Left lung (tissue), 10 donors: ENCODE results near the gene GPC1. TPM values are rescaled to one million over a fixed set of nuclear protein-coding genes. Genes with fewer than 3 reads are reported as not detected.

ENCODE experiments used
- ATAC-seq: fragments of 200-7000 bp; cut with Tn5 transposase; one replicate; pipeline ENCODE4 v1.9.1; 2020; ENCODE audit warnings: moderate library complexity
- DNase-seq, 4 donors: peaks; one replicate each; pipeline ENCODE4 v3.0.0-alpha.2; 2013 to 2020
- H3K27ac ChIP-seq, 2 donors: fragments of 200-600 bp; sonication (generic) in 1 of 2; one replicate each; pipeline versions ENCODE4 v1.5.0 to v1.8.0; 2020 to 2021
- H3K27me3 ChIP-seq, 2 donors: fragments of 200-600 bp; sonication (generic) in 1 of 2; one replicate each; pipeline versions ENCODE4 v1.5.0 to v1.8.0; 2020 to 2021
- H3K36me3 ChIP-seq, 2 donors: fragments of 200-600 bp; sonication (generic) in 1 of 2; one replicate each; pipeline versions ENCODE4 v1.5.0 to v1.8.0; 2020 to 2021
- H3K4me1 ChIP-seq, 2 donors: fragments of 200-600 bp; one replicate each; pipeline ENCODE4 v1.8.0; 2021
- H3K4me3 ChIP-seq, 2 donors: fragments of 200-600 bp; sonication (generic) in 1 of 2; one replicate each; pipeline versions ENCODE4 v1.5.0 to v1.8.0; 2020 to 2021; ENCODE audit warnings: mild to moderate bottlenecking in 1 of 2
- H3K9me3 ChIP-seq, 2 donors: fragments of 200-600 bp; sonication (generic) in 1 of 2; one replicate each; pipeline versions ENCODE4 v1.5.0 to v1.8.0; 2020 to 2021
- intact Hi-C, 2 donors: fragments of 100-400 bp; cut with DNase I; formaldehyde crosslinking; loops; one replicate each; pipeline versions ENCODE4 v1.11.2 to v1.14.2; 2022
- polyA plus RNA-seq, 6 donors: library from polyadenylated mRNA; unstranded; fragments of 120-200 nt; gene quantifications; one replicate each; pipeline ENCODE4 v1.2.1, GENCODE V29; 2013; ENCODE audit not compliant: insufficient read length in 6 of 6
- total RNA-seq, 2 donors: library from RNA; stranded (reverse); fragmentation: NEBNext Ultra II Directional; extraction: Animal tissue kit (Norgen Biotek cat#: 25700); gene quantifications; one replicate each; pipeline ENCODE4 v1.2.1, GENCODE V29; 2021
- TF ChIP-seq, protein P1 (sequence below), 2 donors: fragments of 200-600 bp; sonication (generic) in 1 of 2; IDR thresholded peaks; one replicate each; pipeline versions ENCODE4 v1.5.0 to v1.8.0; 2021; ENCODE audit warnings: antibody characterized with exemption in 2 of 2
- donor health status: DM: no; HTN: yes; CAD: no.
- donor health status: DM: no; HTN: no; CAD: no.

GPC1 gene
- total and polyA plus RNA-seq, 8 donors: 24.6 to 63.4 (median 45.3) TPM

- Histone ChIP-seq H3K4me3 (no peak overlapping the region), H3K9me3 (no peaks in the 10 kb centered on the region), H3K27me3 (peaks cover 0 to 34% of the 10 kb centered on the region in 2 donors), H3K4me1 (no peaks in the 10 kb centered on the region), H3K36me3 (no peaks in the 10 kb centered on the region), H3K27ac (no peak overlapping the region)
- intact Hi-C loops: no loop called here
- no peak for DNase-seq
- ATAC-seq: no peak
- TF ChIP-seq, protein P1, sequence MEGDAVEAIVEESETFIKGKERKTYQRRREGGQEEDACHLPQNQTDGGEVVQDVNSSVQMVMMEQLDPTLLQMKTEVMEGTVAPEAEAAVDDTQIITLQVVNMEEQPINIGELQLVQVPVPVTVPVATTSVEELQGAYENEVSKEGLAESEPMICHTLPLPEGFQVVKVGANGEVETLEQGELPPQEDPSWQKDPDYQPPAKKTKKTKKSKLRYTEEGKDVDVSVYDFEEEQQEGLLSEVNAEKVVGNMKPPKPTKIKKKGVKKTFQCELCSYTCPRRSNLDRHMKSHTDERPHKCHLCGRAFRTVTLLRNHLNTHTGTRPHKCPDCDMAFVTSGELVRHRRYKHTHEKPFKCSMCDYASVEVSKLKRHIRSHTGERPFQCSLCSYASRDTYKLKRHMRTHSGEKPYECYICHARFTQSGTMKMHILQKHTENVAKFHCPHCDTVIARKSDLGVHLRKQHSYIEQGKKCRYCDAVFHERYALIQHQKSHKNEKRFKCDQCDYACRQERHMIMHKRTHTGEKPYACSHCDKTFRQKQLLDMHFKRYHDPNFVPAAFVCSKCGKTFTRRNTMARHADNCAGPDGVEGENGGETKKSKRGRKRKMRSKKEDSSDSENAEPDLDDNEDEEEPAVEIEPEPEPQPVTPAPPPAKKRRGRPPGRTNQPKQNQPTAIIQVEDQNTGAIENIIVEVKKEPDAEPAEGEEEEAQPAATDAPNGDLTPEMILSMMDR (IDR thresholded peaks at IDR 0.05): no peak
Measured at GRCh38 chr2:240444464-240444863, 9.0 kb downstream of the GPC1 start.

DNA sequence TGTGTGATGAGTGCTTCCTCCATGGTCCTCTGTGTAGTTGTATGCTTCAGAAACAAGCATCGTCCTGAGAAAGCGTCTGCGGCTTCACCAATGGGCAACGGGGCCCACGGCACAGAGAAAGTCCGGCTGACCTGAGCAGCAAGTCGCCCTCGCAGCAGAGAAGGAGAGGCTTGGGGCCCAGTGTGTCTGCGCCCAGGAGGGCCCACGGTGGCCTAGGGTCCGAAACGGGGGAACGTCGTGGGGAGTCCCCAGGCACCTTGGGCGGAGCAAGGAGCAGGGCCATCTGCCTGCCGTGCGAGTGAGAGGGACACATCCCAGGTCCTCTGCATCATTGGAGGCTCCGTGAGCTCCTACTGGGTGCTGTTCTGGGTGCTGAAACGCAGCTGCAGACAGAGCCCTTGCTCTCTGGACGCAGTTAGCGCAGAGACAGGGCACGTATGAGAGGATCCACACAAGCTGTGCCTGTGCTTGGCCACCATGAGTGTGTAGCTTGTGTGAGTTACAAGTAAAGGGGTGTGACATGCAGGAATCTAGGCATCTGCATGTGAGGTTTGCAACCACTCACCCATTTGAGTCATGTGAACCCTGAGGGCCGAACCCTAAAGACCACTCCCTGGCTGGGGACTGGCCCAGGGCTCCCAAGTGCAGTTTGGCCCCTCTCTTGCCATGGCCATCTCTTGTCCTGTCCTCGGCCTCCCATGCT is 10.6 kb downstream of the GPC1 start:
- no peak overlapping the region for H3K27ac ChIP-seq
- peaks cover 0 to 50% of the 10 kb centered on the region in 2 donors for H3K27me3 ChIP-seq
- no peaks in the 10 kb centered on the region for H3K36me3 ChIP-seq
- peak in 1 of 4 donors; percentile 60 for DNase-seq
- H3K4me3 ChIP-seq: no peak overlapping the region
- H3K4me1 ChIP-seq: no peaks in the 10 kb centered on the region
- intact Hi-C loops: no loop called here
- ATAC-seq: no peak
- TF ChIP-seq, protein P1 (IDR thresholded peaks at IDR 0.05): no peak
- no peaks in the 10 kb centered on the region for H3K9me3 ChIP-seq

DNA sequence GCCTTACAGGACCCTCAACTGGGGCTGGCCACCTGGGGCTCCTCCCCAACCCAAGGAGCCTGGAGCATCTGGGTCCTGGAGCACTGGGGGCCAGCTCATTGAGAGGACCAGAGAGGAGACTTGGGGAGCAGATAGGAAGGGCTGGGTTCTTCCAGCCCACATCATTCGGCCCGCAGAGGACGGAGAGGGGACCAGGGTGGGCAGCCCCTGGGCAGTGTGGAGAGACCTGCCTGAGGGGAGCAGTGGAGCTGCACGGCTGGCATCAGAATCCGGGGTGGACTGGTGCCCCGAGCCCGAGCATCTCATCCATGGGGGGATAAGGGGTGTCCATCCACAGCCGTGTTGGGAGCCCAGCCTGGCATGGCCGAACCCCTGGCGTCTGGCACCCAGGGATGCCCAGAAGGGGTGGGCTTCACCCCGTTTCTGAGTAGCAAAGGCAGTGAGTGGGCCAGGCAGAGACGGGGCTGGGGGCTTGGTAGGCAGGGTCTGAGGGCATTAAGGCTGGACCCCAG is 11.3 kb downstream of the GPC1 start:
- no peak overlapping the region for H3K4me3 ChIP-seq
- H3K4me1 ChIP-seq: peaks cover 0 to 3% of the 10 kb centered on the region in 2 donors
- TF ChIP-seq, protein P1 (IDR thresholded peaks at IDR 0.05): no peak

DNA sequence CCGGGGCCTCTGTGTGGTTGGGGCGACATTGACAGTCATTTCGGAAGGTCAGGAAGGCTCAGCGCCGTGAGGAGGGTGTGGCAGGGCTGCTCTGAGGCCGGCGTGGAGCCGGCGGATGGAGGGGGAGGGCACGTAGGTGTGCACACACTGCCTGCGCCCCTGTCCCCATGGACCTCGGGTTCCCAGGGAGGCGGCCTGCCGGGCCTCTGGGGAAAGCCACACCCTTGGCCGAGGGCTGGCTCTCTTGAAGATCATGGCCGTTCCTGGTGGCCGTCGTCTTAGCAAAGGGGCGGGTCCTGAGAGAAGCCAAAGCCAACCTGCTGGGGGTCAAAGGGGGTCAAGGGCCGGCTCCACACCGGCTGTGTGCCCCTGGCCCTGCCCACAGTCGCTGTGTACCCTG is 11.9 kb downstream of the GPC1 start:
- Histone ChIP-seq H3K27ac (no peak overlapping the region), H3K4me1 (peaks cover 0 to 9% of the 10 kb centered on the region in 2 donors), H3K9me3 (no peaks in the 10 kb centered on the region), H3K36me3 (no peaks in the 10 kb centered on the region), H3K4me3 (no peak overlapping the region), H3K27me3 (peaks cover 0 to 63% of the 10 kb centered on the region in 2 donors)
- no peak for ATAC-seq
- TF ChIP-seq, protein P1 (IDR thresholded peaks at IDR 0.05): no peak
- intact Hi-C loops: no loop called here
- no peak for DNase-seq

More for the DNA sequence above, 11.3 kb downstream of the GPC1 start:
- Histone ChIP-seq H3K9me3 (no peaks in the 10 kb centered on the region), H3K36me3 (no peaks in the 10 kb centered on the region), H3K27me3 (peaks cover 0 to 56% of the 10 kb centered on the region in 2 donors), H3K27ac (no peak overlapping the region)
- no peak for ATAC-seq
- intact Hi-C loops: no loop called here
- peak in 1 of 4 donors; percentile 61 for DNase-seq

GRCh38 chr2:240447934-240448333 is 12.5 kb downstream of the GPC1 start:
- ATAC-seq (no peak), DNase-seq (no peak)
- H3K4me1 ChIP-seq: peaks cover 0 to 11% of the 10 kb centered on the region in 2 donors
- peaks cover 0 to 69% of the 10 kb centered on the region in 2 donors for H3K27me3 ChIP-seq
- no peak overlapping the region for H3K4me3 ChIP-seq
- no peak overlapping the region for H3K27ac ChIP-seq
- H3K36me3 ChIP-seq: no peaks in the 10 kb centered on the region
- intact Hi-C loops: no loop called here
- no peaks in the 10 kb centered on the region for H3K9me3 ChIP-seq
- TF ChIP-seq, protein P1 (IDR thresholded peaks at IDR 0.05): no peak
